GM19043 (cell line): ENCODE measurements around the gene IL2RA.
"Not testable (repeated sequence)": the region's sequence is repeated elsewhere in the genome, so short reads cannot be mapped to it uniquely, and the experiment has no call there.

Experiments used
- ATAC-seq: cut with Tn5 transposase; IDR thresholded peaks from one replicate; pipeline ENCODE4 v1.9.1; 2021; ENCODE audit warnings: low read depth; ENCODE audit not compliant: unreplicated experiment

The IL2RA gene

DNA sequence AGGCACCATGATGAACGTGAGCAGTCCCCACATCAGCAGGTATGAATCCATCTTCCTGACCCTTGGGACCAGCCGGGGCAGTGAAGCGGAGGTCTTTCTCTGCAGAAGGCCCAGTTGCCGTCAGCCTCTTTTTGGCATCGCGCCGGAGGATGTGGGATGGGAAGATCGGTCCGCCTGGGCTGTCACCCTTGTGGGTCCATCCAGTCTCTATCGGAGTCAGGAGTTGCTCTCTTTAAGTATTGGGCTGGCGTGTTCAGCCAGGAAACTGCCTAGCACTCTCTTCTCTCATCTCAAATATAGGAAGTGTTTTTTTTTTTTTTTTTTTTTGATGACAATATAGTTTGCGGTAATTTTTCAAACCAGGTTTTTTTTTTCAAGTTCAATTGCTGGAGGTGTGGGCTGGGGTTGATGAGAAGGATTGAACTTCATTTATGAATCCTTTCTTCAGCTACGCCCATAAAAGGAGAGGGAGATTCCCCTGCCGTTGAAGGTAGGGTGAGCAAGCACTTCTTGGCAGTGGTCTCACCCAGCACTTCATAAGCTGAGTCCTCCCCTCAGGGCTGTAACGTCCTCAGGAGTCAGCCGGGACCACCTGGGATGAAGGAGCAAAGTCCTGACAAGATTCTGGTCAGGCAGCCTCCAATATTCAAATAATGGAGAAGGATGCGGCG, at the start of gene IL2RA:
IL2RA (minus strand) TSS at position 267 of the 671 bp plus-strand sequence; CDS start at position 51, 216 bp downstream.
- no peak for ATAC-seq

DNA sequence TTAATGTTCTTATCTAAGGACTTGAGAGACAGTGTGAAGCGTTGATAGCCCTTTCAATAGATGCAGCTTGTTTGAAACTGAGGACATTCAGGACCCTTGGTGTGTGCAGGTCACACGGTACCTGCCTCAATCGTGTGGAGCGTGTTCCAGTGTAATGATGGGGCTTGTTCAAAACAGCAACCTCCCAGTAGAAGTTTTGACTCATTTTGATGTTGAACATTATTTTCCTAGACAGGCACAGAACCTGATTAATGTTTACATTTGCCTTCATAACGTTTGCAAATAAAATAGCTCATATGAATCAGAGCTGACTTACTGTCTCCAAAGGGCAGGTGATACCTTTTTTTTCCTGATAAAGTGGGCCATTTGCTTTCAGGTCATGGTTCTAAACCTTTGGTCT, 48.0 kb upstream of the IL2RA start:
- ATAC-seq = no peak

DNA sequence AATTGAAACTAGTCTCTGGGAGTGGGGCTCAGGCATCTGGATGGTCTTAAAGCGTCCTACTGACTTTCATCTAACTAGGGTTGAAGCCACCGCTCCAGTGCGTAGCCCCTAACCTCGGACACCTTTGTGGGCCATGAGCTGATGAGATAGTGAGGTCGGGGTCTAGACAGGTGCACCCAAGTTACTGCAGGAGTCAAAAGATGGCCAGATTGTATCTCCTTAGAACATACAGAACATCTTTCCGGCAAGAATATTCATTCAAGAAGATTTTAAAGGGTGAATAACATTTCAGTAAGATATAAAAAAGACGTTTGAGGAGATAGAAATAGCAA, 47.2 kb upstream of the IL2RA start:
- no peak for ATAC-seq

DNA sequence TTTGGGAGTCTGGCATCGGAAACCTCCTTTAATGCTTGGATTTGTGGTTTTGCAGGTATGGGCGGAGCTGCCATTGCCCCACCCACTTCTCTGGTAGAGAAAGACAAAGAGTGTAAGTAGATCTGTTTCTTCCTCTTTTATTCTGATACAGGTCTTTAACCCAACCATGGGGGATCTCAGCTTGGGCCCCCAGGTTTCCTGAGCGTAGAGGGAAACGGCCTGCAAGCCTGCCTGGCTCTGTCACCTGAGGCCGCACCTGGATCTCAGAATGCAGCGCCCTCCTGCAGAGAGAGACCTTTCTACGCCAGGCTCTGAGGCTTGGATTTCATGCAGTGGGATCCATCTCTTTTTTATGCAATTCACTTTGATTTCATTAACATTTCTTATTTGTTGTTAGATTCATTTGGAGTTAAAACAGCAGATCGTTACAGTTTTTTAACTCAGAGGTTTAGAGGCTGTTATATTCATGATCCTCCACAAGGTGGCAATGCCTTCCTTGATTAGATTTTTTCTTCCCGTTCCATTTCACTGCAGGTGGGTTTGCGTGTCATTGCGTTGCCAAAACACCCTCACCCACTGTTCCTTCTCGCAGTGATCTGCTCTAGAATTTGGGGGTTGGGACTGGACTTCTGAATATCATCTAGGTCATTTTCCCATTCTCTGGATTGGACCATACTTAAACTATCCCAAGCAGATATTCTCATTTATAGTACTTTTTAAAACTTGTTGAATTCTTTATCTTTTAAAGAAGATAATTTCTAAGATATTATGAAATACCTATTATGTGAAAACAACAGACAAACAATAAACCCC, 46.7 kb upstream of the IL2RA start:
- no peak for ATAC-seq

DNA sequence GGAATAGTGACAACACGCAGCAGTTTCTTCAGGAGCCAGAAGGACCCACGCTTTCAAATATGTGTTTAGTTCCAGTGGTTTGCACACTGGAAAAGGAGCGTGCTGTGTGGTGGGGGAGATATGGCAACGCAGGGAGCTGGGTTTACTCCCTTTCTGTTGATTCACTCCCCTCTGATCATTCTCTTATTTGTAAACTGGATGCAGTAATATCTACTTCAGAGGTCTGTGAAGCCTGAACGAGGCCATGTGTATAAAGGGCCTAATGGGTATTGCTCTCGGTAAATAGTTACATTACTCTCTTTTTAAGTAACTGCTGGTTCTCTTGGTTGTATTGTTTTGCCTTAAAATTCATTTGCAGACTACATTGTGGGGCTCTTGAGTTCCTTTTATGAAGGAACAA, 45.9 kb upstream of the IL2RA start:
- no peak for ATAC-seq

DNA sequence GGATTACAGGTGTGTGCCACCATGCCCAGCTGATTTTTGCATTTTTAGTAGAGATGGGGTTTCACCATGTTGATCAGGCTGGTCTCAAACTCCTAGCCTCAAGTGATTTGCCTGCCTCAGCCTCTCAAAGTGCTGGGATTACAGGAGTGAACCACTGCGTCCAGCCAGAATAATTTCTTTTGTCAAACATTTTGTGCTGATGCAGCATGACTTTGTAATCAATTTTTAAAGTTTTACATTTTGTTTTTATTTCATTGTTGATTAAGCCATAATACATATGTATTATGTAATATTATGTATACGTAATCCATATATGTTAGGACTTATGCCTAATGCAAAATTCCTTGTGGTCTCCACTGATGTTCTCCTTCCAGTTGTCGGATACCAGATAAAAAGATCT, 45.4 kb upstream of the IL2RA start:
- not testable (repeated sequence) for ATAC-seq

DNA sequence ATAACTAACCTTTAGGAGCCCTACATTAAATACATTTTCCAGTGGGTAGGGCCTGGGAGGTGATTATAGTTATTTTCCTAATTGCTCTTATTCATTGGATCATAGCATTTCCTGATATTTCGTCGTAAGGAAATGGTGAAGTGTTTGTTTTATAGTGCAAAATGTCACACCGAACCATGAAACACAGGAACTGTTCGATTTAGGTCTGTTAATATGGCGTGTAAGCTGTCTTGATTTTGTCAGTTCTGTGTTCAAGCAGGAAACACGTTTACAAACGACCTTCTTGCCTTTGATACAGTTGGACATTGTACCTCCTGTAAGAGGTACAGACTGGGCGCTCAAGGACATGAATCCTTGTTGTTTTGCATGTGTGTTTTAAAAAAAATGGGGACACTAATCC, 41.4 kb upstream of the IL2RA start:
- no peak for ATAC-seq

DNA sequence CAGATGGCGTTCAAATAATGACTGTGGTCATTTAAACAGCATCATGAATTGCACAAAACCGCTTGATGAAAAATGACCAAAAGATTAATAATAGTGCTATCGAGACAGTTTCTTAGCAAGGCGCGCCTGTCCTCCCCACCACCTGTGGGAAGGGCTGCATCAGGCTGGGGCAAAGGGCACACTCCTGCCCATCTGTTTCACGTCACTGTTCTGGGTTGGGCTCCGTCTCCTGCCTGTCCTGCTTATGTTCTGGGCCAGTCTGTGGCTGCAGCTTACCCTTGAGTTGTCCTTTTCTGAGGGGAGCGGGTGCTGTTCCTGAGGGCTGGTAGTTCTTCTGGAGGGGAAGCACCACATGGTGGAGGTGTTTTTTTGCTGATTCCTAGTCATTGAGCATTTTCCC, 40.0 kb upstream of the IL2RA start:
- ATAC-seq = no peak

DNA sequence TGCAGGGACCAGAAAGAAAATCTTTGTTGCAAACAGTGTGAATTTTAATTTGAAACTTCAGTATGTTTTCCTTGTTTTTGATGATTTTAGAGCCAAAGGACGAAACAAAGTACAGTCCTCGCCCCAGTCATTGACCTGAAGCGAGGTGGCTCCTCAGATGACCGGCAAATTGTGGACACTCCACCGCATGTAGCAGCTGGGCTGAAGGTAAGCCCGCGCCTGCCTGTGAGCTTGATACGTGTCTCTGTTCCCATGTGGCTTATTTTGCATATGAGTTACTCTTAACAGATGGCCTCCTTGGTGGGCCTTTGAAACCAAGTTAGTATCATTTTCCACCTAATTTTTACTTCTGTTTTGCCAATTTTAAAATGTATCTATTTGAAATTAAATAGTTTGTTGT, 39.0 kb upstream of the IL2RA start:
- no peak for ATAC-seq

DNA sequence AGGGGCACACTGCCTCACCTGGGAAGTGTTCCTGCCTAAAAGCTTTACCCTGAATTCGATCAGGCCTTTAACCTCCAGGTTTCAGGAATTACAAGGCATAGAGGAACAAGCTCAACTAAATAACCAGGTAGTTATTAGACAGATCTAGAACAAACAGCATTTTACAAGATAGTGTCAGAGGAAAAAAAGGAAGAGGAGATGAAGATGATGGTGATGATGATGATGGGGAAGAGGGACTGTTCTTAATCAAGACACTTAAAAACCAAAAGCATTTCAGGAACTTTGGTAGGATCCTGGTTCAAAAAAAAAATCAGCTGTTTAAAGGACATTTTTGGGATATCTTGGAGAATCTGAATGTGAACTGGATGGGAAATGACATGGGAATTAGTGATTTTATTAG, 38.2 kb upstream of the IL2RA start:
- ATAC-seq = no peak

DNA sequence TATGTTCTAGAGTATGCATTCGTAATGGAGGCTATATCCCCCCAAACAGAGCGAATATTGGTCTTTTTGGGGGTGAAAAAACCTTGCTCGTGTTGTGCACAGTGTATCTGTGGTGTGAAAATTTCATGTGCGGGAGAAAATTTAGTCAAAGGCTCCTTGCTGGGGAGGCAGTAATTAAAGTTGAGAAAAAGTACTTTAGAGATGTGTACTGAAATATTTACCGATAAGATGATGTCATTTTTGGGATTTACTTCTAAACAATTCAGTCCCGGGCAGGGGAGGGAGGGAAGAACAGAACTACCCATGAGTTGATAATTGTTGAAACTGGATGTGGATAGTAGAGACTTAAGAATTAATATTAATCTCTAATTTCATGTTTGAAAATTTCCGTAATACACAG, 36.0 kb upstream of the IL2RA start:
- no peak for ATAC-seq

DNA sequence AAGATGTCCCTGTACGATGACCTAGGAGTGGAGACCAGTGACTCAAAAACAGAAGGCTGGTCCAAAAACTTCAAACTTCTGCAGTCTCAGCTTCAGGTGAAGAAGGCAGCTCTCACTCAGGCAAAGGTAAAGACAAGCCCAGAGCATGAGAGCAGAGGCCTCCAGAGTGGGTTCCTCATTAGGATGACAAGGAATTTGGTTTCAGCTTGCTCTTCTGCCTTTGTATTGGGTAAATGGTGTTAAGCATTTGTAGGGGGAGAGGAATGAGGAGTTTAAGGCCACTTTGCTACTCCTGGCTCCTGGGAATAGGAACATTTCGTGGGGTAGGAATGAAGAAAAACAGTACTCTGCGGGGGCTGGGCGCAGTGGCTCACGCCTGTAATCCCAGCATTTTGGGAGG, 34.9 kb upstream of the IL2RA start:
- no peak for ATAC-seq

DNA sequence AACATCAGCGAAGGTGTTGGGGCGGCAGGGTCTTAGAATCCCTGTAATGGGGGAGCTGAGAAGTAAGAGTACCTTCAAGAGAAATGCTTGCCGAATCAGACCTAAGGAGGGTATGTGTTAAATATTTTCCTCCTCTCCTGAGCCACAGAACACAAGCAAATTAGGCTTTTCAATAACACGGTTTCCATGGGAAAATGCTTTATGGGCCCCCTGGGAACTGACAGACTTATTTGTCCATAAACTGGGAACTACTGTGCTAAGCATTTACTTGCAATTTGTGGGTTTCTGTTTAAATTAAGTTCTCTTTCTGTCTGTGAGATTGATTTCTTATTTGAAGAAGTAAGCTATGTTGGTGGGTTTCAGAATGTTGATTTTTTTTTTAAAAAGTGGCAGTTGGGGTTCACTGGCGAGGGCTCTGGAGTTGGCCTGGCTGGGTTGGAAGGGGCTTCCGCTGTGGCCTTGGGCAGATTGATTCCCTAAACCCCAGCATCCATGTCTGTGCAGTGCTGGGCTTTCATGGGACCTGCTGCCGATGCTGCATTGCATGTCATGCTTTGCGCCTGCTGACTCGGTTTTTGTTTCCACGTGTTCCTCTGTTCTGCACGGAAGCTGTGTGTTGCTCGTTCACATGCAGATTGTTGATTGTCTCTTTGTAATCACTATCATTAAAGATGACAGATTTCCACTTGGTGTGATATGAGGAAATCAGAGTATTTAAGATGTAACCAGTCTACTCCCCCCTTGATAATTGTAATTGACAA, 33.8 kb upstream of the IL2RA start:
- ATAC-seq = no peak

DNA sequence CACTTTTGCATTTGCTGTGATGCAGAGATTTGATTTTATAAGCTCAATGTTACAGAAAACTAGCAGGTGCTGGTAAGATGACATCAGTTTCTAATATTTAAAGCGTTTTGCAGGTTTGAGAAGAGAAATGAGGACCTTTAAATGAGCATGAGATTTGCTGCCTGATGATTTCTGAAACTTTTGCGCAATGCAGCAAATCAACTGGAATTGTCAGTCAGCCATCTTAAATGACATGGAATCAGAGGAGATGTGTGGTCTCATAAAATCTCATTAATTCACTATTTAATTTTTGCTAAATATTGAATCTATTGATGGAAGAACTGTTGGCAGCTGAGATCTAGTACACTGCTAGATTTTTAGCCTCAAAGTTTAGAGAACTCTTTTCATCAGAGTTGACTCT, 30.6 kb upstream of the IL2RA start:
- no peak for ATAC-seq

DNA sequence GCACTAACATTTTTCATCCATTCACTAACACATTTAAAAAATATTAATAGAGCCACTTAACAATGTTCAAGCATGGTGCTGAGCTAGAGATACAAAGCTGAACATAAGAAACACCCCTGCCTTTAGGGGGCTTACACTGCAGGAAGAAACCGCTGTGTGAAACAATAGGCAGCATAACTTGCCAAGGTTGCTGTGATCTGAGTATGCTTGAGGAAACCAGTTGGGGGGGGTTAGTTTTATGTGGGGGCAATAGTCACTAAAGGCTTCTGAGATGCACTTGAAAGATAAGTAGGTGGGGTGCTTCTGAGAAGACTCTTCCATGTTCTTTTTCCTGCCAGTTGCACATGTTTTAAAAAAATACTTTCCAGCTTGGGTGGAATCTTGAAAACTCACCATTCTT, 29.5 kb upstream of the IL2RA start:
- no peak for ATAC-seq

DNA sequence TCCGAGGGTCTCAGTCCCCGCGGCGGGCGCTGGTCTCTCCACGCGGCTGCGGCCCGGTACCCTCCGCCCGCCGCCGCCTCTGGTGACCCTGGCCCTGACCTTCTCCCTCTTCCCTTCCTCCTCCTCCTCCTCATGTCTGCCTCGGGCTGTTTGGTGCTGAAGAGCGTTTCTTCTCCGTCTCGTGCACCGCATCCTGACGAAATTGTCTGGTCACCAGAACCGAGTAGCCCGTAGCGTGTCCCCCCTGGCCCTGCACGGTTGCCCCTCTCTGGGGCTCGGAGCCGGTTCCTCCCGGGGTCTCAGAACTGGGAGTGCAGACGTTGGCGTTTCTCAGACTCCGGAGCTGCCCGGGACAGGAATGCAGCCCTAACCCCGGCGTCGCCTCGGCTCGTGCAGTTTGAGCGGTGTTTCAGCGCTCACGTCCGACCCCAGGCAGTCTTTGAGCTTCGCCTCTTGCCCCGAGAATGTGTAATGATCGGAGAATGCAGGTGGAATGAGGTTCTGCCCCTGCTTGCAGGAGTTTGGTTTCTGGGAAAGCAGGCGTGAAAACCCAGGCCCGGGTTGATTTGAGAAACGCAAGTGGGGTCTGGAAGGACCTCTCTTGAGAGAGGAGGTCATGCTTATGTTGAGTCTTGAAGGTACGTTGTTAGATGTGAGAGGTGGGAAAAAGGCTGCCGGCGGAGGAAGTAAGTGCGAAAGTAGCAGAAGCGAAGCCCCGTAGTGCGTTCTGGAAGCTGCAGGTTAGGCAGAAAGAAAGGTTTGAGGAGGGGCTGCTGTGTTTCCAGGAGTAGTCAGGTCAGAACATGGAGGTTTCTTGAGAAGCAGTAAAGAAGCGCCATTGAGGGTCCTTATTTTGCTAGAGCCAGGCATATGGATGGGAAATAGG, 27.4 kb upstream of the IL2RA start:
- ATAC-seq = no peak

DNA sequence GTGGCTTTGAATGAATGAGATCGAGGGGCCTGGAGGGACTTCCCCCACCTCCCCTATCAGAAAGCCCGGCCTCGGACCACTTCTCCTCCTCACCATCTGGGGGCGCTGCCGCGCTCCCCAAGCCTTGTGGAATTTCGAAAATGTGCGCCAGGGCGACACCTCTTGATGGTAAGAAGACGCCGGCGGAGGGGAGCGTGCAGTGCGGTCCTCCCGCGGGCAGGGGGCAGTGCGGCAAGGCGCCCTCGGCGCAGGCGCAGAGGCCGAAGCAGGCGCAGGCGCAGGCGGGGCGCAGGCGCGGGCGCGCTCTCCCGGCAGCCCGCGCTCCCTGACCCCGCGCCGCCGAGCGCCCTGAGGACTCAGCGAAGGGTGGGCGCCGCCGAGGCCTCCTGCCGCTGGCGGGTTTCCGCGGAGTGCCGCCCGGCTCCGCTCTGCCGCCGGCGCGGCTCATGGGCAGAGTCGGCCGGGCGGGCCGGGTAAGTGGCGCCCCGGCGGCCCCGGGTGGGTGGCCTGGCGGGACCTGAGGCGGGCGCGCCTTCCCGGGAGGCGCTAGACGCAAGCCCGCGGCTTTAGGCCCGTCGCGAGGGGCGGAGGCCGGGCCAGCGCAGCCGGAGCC, 26.7 kb upstream of the IL2RA start, which contains the start of gene RBM17:
RBM17 (plus strand) TSS at position 314 of the 613 bp plus-strand sequence. CDS start 8,032 bp downstream, outside the sequence.
- peak; percentile 72 for ATAC-seq

DNA sequence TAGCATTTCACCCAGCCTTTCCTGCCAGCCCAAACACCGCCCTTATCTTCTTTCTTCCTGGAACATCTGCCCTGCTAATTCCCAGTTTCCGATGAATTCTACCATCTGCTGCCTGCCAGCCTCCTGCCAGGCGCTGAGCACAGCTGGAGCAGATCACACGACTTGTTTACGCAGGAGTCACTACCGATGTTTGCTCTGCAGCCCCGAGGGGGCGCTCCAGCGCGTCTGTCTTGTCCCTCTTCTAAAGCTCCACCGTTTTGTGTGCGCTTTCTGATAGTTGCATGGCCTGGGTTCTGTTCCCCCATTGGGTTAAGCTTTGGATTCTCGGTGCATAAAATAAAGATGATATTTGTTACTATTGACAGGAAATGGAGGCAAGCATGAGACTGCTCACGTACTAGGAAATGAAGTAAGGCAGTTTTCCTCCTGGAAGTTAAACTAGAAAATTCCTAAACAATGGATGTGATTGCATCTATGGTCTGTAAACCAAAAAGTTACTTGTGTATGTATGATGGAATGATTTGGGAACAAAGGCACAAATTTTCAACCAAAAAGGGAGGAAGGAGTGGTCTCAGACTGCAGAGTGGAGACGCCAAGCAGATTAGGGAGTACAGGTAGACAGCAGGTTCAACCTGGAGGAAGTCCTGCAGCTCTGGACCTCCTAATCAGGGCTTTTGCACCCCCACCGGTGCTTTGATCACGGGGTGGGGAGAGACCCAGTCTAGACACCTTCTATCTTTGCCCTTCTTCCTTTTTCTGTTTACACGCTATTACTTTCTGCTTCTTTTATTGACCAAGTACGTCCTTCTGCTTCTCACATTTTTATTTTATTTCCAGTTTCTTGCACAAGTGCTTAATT, 24.4 kb upstream of the IL2RA start:
- peak; percentile 54 for ATAC-seq
